Stimulated activated CD8-positive, alpha-beta memory T cell treated with anti-CD3 and anti-CD28 coated beads, Interleukin-12 subunit alpha, Interleukin-12 subunit beta, amount 100 ng/mL, for 24 hours (primary cell): ENCODE results near the gene MDM1.

ENCODE experiments used
- DNase-seq: peaks from one replicate; pipeline ENCODE4 v3.0.0-alpha.2; 2020; ENCODE audit errors: extremely low read depth

Gene MDM1

DNA sequence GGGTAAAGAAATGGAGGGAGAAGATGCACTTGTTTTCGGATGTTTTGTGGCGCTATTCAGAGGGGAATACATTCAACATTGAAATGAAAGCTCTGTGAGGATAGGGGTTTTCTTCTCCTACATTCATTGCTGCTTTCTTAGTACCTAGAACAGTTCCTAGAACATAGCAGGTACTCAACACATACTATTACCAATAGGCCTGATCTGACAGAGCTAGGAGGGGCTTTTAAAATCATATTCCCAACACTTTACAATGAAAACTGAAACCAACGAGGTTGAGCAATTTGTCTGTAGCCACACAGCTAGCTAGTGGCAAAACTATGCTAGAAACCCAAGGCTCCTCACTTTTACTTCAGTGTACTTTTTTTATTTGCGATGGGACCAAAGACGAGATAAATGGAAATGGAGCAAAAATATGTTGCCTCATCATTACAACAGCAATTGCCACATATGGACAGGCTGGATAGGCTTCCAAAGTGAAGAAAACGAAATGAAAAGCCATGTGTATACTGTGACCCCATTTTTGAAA, 55.7 kb downstream of the MDM1 start:
- no peak for DNase-seq

- no peak for DNase-seq
Measured at GRCh38 chr12:68272732-68273131, 59.4 kb downstream of the MDM1 start.

DNA sequence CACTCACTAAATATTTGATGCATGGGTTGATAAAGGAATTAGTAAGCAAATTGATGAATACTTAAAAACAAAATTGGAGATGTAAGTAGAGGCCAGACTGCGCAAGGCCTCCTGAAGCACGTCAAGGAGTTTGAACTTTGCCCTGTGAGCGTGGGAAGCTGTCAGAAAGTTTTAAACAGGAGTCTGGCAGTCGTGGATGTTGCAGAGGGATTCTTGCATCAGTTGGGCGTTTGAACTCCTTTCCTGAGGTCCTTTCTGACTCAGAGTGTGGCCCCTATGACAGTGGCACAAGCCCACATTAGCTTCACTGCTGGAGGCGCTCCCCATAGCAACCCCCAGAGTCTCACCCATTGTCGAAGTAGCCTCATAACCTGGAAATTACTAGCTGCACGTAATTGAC, 60.8 kb downstream of the MDM1 start:
- DNase-seq: no peak

GRCh38 chr12:68270358-68270757, 61.8 kb downstream of the MDM1 start:
- DNase-seq: no peak

GRCh38 chr12:68269779-68270178, 62.4 kb downstream of the MDM1 start:
- DNase-seq: no peak

DNA sequence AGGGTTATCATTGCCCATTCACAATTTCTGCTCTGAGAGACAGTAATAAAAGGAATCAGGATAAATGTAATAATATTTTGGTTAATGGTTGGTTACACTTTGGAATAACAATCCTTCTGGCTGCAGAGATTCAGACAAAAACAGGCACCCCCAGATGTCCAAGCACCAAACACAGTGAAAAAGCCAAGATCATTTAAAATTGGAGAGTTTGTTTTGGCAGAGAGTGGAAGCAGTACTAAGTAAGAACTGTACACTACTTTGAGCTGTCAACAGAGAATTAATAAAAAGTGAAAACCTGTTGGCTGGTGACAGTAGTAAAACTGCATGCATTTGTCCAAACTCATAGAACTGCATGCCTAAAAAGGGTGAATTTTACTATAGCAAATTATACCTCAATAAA, 63.2 kb downstream of the MDM1 start:
- DNase-seq: no peak

GRCh38 chr12:68267892-68268396, 64.2 kb downstream of the MDM1 start:
- no peak for DNase-seq

- no peak for DNase-seq
Measured at GRCh38 chr12:68264857-68265256, 67.3 kb downstream of the MDM1 start.

- DNase-seq: no peak
Measured at GRCh38 chr12:68264158-68264855, 67.9 kb downstream of the MDM1 start.

GRCh38 chr12:68263366-68263765, 68.8 kb downstream of the MDM1 start:
- no peak for DNase-seq

DNA sequence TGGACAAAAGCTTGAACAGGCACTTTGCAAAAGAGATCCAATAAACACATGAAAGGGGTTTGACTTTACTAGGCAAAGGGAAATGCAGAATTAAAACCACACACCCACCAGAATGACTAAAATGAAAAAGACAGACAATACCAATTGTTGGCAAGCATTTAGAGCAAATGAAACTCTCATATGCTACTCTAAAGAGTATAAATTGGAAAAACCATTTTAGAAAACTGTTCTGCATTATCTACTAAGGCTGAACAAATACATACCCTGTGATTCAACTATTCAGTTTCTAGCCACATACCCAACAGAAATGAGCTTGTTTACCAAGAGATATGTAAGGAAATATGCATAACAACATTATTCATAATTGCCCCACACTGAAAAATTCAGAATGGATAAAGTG, 70.3 kb downstream of the MDM1 start:
- DNase-seq: no peak

- DNase-seq: no peak
Measured at GRCh38 chr12:68260153-68260552, 72.0 kb downstream of the MDM1 start.

DNA sequence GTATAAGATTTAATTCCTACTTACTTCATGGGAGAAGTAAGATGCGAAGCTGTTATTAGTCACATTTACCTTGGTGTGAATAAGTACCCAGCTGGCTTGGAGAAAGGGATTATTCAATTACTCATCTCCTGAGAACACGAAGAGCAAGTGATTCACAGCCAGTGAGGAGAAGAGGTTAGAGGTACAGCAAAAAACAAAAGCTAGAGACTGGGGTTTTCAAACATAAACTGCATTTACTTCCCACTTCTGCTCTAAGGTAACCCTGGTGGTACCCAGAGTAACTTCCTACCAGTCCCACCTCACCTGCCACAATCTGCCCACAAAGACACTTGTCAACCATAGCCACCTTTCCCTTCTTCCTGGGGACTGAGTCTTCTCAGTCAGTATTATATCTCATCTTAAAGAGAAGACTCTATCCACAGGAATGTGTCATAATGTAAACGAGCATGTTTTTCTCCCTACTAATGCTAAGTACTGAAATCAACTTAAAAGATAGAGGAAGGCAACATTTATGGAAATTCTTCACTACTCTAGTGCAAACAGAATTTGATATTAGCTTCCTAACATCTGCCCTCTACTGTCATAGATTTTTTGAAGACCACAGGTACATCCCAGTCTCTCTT, 72.7 kb downstream of the MDM1 start:
- DNase-seq: no peak

- no peak for DNase-seq
Measured at GRCh38 chr12:68253504-68253903, 78.7 kb downstream of the MDM1 start, which contains the start of gene IL22. Gene IL22 (minus strand): TSS chr12:68253604. CDS start chr12:68253448, 156 bp downstream.

DNA sequence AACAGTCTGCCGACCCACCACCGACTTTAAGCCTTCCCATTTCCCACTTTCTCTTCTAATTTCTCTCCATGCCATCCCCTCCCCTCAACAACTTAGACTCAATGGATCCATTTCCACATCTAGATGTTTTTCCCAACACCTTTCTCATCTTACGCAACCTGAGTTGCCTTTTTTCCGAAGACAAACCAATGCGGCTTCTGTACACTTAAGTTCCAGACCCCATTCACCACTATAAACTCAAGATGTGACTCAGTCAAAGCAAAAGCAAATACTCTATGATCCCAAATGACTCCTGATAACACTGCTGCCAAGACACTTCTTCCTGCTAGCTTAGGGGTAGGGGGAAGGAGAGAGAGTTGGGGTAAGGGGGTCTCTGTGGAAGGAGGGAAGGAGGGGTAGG, 80.1 kb downstream of the MDM1 start:
- DNase-seq: no peak

- DNase-seq: no peak
Measured at GRCh38 chr12:68250454-68250853, 81.7 kb downstream of the MDM1 start.

DNA sequence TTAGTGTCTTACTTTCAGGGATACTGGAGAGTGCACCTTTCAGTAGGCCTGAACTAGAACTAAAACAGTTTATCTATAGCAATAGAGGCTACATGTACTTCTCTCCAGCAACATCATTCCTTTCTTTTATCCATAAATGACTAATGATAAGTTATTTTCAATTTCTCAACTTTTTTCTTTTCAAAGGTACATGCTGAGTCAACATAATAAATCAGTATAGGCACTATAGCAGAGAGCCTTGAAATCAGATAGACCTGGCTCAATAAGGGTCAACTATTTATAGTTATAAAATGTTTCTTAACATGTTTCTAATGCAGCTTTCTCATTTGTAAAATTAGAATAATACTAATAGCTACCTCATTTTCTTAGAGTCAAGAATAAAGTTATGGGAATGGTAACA, 84.4 kb downstream of the MDM1 start:
- DNase-seq: no peak

- no peak for DNase-seq
Measured at GRCh38 chr12:68246350-68246749, 85.8 kb downstream of the MDM1 start.

GRCh38 chr12:68245180-68246021, 86.8 kb downstream of the MDM1 start:
- DNase-seq: no peak
